Endodermal cell (in vitro differentiated cells): Measurements from ENCODE around the gene UMODL1. TPM values are rescaled to one million over a fixed set of nuclear protein-coding genes. Genes with fewer than 3 reads are reported as not detected.
A peak's percentile ranks its signal among the peaks of the same experiment; 100 is the strongest.

Source experiments
- DNase-seq: peaks from one replicate; pipeline ENCODE4 v3.0.0-alpha.2; 2017
- H3K27ac ChIP-seq: 2 replicates; pipeline ENCODE4 v1.5.1; 2013; ENCODE audit warnings: mild to moderate bottlenecking, low read depth, low read length, moderate library complexity
- H3K27me3 ChIP-seq: 2 replicates; pipeline ENCODE4 v1.6.1; 2013; ENCODE audit warnings: mild to moderate bottlenecking, low read length, moderate library complexity; ENCODE audit not compliant: insufficient read depth, control insufficient read depth, poor library complexity, severe bottlenecking
- H3K36me3 ChIP-seq: 2 replicates; pipeline ENCODE4 v1.7.0; 2013; ENCODE audit warnings: mild to moderate bottlenecking, low read length, moderate library complexity; ENCODE audit not compliant: control insufficient read depth, insufficient read depth
- H3K4me1 ChIP-seq: one replicate; pipeline ENCODE4 v1.7.0; 2013; ENCODE audit warnings: low read length; ENCODE audit not compliant: control insufficient read depth, insufficient read depth
- H3K4me3 ChIP-seq: 2 replicates; pipeline ENCODE4 v1.5.1; 2013; ENCODE audit warnings: mild to moderate bottlenecking, low read length, moderate library complexity
- H3K9ac ChIP-seq: 2 replicates; pipeline ENCODE4 v1.6.1; 2013; ENCODE audit warnings: mild to moderate bottlenecking, low read length, moderate library complexity; ENCODE audit not compliant: poor library complexity, severe bottlenecking; ENCODE audit errors: extremely low read depth
- H3K9me3 ChIP-seq: 2 replicates; pipeline ENCODE4 v1.6.1; 2013; ENCODE audit warnings: mild to moderate bottlenecking, low read length, moderate library complexity; ENCODE audit not compliant: control insufficient read depth
- H3K27ac Mint-ChIP-seq: 2 replicates; pipeline ENCODE4 v1.8.0; 2020; ENCODE audit warnings: mixed read lengths
- H3K27me3 Mint-ChIP-seq: 2 replicates; pipeline ENCODE4 v1.8.0; 2021; ENCODE audit warnings: mild to moderate bottlenecking, mixed read lengths; ENCODE audit not compliant: insufficient read depth
- H3K36me3 Mint-ChIP-seq: 2 replicates; pipeline ENCODE4 v1.8.0; 2020; ENCODE audit warnings: low read depth, mixed read lengths
- H3K4me1 Mint-ChIP-seq: 2 replicates; pipeline ENCODE4 v1.8.0; 2020; ENCODE audit warnings: mixed read lengths
- H3K4me3 Mint-ChIP-seq: 2 replicates; pipeline ENCODE4 v1.8.0; 2020; ENCODE audit warnings: mild to moderate bottlenecking, moderate library complexity, mixed read lengths
- H3K9me3 Mint-ChIP-seq: 2 replicates; pipeline ENCODE4 v1.8.0; 2020; ENCODE audit warnings: mild to moderate bottlenecking, mixed read lengths
- WGBS, 2 experiments: methylation state at CpG; one replicate each; pipeline versions ENCODE4 v1.1.5 to v1.1.7; 2013; ENCODE audit warnings: missing lambda C conversion rate in 2 of 2, mixed read lengths in 1 of 2; ENCODE audit not compliant: insufficient coverage in 1 of 2, insufficient read length in 1 of 2; 5-methylcytosine and 5-hydroxymethylcytosine counted together
- total RNA-seq, 2 donors: library from RNA; stranded (reverse); fragmentation: NEBNext Ultra II Directional in 1 of 2; extraction: Animal tissue kit (Norgen Biotek cat#: 25700) in 1 of 2; gene quantifications; 2 replicates in 1 of 2; 3 replicates in 1 of 2; pipeline ENCODE4 v1.2.1, GENCODE V29; 2021
- TF ChIP-seq, protein P1 (sequence below): fragments of 200-600 bp; sonication (generic); conservative IDR thresholded peaks from 2 replicates; pipeline ENCODE4 v1.5.0; 2021; ENCODE audit warnings: antibody characterized with exemption, mild to moderate bottlenecking

UMODL1 gene
- total RNA-seq, 2 donors from 2014 or later, result 0.24 to 0.49 TPM

DNA sequence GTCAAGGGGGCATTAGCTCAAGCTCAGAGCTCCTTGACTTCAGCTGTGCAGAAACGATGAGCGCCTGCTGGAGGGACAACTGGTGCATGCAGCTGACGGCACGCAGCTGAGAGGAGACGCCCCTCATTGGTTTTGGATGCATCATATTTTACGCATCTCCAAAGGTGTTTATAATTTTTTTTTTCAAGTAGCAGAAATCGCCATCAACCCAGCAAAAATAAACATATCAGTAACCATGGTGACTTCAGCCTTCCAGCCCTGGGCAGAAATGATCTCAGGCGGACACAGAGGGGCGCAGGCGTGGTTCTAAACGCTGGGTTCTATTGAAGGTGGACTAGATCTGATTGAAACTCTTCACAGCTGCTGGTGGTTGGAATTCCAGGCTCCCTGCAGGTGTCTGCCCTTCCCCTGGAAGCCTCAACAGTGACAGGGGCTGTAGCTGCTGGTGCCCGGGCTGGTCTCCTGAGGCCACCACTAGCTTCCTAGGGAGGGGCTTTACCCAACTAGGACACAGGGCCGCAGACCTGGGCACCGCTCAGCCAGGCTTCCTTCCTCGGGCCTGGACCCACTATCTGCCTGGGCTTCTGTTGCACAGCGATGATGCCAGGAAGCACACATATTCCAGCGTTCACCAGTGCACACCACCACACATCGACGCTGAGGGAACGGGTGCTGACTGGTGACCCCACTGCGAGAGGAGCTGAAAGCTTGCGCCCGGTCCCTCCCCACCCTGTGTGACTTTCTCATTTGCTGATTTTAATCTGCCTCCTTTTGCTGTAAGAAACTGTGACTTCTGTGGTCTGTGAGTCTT is 84.1 kb downstream of the UMODL1 start:
- peak; percentile 40 for DNase-seq
- H3K36me3 ChIP-seq, result no peaks in the 10 kb centered on the region
- Mint-ChIP-seq H3K9me3 (no peaks in the 10 kb centered on the region), H3K27me3 (no peaks in the 10 kb centered on the region), H3K4me3 (no peak overlapping the region), H3K27ac (no peak overlapping the region), H3K4me1 (no peaks in the 10 kb centered on the region), H3K36me3 (no peaks in the 10 kb centered on the region)
- H3K9ac ChIP-seq, result no peak overlapping the region
- no peaks in the 10 kb centered on the region for H3K27me3 ChIP-seq
- no peaks in the 10 kb centered on the region for H3K4me1 ChIP-seq
- TF ChIP-seq, protein P1, sequence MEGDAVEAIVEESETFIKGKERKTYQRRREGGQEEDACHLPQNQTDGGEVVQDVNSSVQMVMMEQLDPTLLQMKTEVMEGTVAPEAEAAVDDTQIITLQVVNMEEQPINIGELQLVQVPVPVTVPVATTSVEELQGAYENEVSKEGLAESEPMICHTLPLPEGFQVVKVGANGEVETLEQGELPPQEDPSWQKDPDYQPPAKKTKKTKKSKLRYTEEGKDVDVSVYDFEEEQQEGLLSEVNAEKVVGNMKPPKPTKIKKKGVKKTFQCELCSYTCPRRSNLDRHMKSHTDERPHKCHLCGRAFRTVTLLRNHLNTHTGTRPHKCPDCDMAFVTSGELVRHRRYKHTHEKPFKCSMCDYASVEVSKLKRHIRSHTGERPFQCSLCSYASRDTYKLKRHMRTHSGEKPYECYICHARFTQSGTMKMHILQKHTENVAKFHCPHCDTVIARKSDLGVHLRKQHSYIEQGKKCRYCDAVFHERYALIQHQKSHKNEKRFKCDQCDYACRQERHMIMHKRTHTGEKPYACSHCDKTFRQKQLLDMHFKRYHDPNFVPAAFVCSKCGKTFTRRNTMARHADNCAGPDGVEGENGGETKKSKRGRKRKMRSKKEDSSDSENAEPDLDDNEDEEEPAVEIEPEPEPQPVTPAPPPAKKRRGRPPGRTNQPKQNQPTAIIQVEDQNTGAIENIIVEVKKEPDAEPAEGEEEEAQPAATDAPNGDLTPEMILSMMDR, result no peak
- no peak overlapping the region for H3K4me3 ChIP-seq
- 94 to 99% methylated on average over 10 to 23 of the region's 23 CpGs for WGBS, 2 experiments
- H3K9me3 ChIP-seq, result no peaks in the 10 kb centered on the region
- H3K27ac ChIP-seq, result no peak overlapping the region

DNA sequence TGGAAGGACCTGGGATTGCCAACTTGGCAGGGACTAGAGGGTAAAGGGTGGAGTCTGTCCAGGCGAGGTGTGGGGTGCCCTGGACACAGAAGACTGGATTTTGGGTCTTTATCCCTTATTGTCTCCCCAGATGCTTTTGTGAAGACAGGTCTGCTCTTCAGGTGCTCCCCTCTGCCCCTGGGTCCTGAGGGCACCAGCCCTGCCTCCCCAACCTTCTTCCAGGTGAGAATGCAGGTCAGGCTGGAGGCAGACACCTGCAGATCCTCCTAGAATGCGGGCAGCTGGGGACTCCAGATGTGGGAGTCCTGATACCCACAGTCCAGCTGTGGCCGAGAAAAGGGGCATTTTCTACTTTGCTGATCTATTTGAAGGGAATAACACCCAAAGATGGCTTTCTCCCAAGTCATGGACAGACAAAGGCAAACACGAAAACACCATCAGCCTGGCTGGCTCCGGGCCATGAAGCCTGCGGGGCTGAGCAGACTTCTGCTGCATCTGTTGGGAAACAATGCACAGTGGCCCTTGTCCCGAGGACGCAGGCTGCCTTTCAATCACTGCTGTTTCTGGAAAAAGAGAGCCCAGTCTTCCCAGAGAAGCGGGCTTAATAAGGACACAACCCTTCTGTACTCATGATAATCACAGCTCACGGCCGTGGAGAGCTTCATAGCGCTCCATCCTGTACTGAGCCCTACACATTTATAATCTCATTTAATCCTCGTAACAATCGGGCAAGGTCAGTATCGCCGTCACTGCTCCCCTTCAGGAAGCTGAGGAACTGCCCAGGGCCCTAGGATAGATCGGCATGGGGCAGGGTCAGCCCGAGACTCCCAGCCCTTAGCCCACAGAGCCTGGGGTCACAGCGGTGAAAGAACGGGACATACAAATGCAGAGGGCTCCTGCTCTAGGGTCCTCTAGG is 85.8 kb downstream of the UMODL1 start:
- no peaks in the 10 kb centered on the region for H3K4me1 ChIP-seq
- H3K4me1 Mint-ChIP-seq, result peaks cover 4% of the 10 kb centered on the region
- no peak overlapping the region for H3K4me3 ChIP-seq
- H3K27me3 ChIP-seq, result no peaks in the 10 kb centered on the region
- TF ChIP-seq, protein P1, result no peak
- no peaks in the 10 kb centered on the region for H3K27me3 Mint-ChIP-seq
- H3K9me3 ChIP-seq, result no peaks in the 10 kb centered on the region
- H3K36me3 Mint-ChIP-seq, result no peaks in the 10 kb centered on the region
- H3K27ac Mint-ChIP-seq, result no peak overlapping the region
- H3K4me3 Mint-ChIP-seq, result no peak overlapping the region
- no peaks in the 10 kb centered on the region for H3K36me3 ChIP-seq
- peak; percentile 39 for DNase-seq
- H3K9me3 Mint-ChIP-seq, result no peaks in the 10 kb centered on the region
- peak overlapping the region; percentile 81 for H3K27ac ChIP-seq
- no peak overlapping the region for H3K9ac ChIP-seq
- 89 to 91% methylated on average over 16 to 20 of the region's 20 CpGs for WGBS, 2 experiments

DNA sequence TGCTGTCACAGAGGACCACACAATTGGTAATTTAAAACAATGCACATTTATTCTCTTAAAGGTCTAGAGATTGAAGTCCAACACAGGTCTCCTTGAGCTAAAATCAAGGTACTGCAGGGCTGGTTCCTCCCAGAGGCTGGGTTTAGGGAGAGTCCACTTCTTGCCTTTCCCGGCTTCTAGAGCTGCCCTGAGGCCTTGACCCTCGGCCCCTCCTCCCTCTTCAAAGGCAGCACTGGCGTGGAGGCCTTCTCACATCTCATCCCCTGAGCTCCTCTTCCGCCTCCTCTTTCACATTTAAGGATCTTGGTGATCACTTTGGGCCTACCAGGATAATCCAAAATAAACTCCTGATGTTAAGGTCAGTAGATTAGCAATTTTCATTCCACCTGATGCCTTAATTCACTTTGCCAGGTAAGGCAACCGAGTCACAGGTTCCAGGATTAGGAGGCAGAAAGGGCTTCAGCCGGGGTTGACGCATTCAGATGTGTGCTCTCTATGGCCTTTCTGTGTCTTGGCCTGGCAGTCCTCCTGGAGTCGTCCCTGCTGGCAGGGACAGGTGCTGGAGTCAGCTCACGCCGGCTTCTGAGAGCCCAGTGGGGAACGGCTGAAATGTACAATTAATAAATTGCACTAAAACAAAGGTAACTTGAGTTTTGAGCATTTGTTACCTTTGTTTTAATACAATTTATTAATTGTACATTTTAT is 86.6 kb downstream of the UMODL1 start:
- Mint-ChIP-seq H3K27me3 (no peaks in the 10 kb centered on the region), H3K4me1 (peaks cover 4% of the 10 kb centered on the region), H3K27ac (no peak overlapping the region), H3K9me3 (no peaks in the 10 kb centered on the region), H3K4me3 (no peak overlapping the region), H3K36me3 (no peaks in the 10 kb centered on the region)
- no peak overlapping the region for H3K4me3 ChIP-seq
- DNase-seq, result no peak
- TF ChIP-seq, protein P1, result no peak
- no peak overlapping the region for H3K9ac ChIP-seq
- no peaks in the 10 kb centered on the region for H3K4me1 ChIP-seq
- 86 to 87% methylated on average over 7 to 10 of the region's 11 CpGs for WGBS, 2 experiments
- peak overlapping the region; percentile 81 for H3K27ac ChIP-seq
- no peaks in the 10 kb centered on the region for H3K27me3 ChIP-seq
- no peaks in the 10 kb centered on the region for H3K9me3 ChIP-seq
- no peaks in the 10 kb centered on the region for H3K36me3 ChIP-seq
